NB4 (cell line): ENCODE measurements around the gene FOXS1.

Experiments
- CTCF ChIP-seq: IDR thresholded peaks from one replicate; pipeline ENCODE4 v1.5.1; 2012; ENCODE audit warnings: low read depth, low read length
- MYC ChIP-seq: IDR thresholded peaks from 2 replicates; pipeline ENCODE4 v1.6.1; 2011; ENCODE audit warnings: low read depth, low read length
- POLR2A ChIP-seq: IDR thresholded peaks from 2 replicates; pipeline ENCODE4 v1.6.1; 2011; ENCODE audit warnings: mild to moderate bottlenecking; ENCODE audit not compliant: insufficient read length; ENCODE audit errors: extremely low read depth

DNA sequence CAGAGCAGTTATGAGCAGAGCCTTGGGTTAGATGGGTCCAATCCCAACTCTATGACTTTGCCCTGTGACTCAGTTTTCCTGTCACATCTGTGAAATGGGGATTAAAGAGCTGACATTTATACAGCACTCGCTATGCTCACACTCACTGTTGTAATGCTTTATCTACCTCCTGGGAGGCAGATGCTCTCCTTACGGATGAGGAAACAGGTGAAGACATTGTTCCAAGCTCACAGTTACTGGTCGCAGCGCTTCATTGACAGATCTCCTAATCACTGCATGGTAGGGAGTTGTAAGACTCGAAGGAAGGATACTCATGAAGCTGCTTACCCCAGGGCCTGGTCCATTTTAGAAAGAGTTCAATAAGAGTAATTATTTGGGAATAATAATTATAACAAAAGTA lies 29.2 kb downstream of the FOXS1 start:
- TF ChIP-seq CTCF (no peak), MYC (no peak), POLR2A (no peak)
